HG02571 (cell line): ENCODE data around the gene RTKN.
"Not testable (repeated sequence)": the region's sequence is repeated elsewhere in the genome, so short reads cannot be mapped to it uniquely, and the experiment has no call there.

Experiments
- ATAC-seq: cut with Tn5 transposase; IDR thresholded peaks from one replicate; pipeline ENCODE4 v1.9.1; 2021; ENCODE audit warnings: mild to moderate bottlenecking, moderate library complexity; ENCODE audit not compliant: unreplicated experiment

RTKN gene

DNA sequence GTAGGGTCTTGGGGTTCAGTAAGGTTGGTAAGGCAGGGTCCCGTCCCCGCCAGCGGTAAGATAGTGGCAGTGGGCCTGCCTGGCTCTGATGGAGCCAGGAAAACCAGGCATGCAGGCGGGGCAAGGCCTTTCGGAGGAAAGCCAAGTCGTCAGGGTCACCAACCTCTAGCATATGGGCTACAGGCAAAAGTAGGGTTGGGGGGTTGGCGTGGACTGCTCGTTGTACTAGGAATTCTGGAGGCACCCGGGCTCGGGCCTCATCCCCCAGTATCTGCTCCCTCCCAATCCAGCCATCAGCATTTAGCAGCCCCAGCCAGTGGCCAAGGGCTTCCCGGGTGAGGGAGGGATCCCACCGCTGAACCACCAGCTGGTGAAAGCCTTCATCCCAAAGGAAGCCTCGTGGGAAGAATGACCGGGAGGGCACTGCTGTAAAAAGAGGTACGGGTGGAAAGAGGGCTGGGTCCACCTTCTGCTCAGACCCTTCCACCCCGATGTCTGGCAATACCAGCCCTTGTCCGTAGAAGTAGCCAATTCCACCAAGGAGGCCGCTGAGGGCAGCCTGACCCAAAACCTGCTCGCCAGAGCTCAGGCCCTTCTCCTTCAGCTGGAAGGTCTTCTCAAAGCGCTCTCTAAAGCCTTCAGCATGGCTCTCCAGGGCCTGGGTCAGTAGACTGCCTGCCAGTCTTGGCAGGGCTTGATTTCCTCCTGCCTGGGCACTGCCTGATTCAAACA is 20.5 kb upstream of the RTKN start:
- ATAC-seq = no peak

DNA sequence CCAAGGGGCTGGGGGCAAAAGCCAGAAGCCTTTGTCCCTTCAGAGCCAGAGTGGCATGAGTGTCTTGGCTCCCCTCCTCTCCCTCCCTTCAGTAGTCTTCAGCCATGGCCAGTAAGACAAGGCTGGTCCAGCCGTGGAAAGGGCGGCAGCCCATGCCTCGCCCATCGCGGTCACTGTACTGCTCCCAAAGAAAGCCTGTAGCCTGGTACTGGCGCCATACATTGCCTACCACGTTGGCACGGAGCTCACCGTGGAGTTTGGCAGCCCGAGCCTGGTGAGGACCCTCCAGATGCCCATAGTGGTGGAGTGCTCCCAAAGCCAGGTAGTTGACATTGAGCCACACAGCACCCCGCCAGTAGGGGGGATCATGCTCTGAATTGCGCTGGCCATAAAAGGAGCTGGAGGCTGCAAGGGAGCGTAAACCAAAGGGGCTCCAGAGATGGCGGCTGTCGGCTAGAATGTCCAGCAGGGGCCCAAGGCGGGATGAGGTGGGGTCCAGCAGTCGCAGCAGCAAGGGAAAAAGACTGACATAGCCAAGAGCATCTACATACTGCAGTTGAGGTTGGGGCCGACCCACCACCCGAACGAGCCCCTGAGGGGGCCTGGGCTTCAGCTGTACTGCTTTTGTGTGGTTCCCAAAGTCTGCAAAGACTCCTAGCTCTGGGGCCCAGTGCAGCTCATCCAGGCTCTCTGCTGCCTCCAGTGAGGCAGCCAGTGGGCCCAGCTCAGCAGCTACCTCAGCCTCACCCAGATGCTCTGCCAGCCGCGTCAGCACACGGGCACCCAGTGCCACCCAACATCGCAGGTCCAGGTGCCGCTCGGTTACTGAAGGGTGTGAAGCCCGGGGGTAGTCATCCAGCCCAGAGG is 19.7 kb upstream of the RTKN start:
- no peak for ATAC-seq

- ATAC-seq = not testable (repeated sequence)
Observed at GRCh38 chr2:74460187-74460586, 18.4 kb upstream of the RTKN start.

- ATAC-seq = not testable (repeated sequence)
Observed at GRCh38 chr2:74459503-74460118, 17.9 kb upstream of the RTKN start.

DNA sequence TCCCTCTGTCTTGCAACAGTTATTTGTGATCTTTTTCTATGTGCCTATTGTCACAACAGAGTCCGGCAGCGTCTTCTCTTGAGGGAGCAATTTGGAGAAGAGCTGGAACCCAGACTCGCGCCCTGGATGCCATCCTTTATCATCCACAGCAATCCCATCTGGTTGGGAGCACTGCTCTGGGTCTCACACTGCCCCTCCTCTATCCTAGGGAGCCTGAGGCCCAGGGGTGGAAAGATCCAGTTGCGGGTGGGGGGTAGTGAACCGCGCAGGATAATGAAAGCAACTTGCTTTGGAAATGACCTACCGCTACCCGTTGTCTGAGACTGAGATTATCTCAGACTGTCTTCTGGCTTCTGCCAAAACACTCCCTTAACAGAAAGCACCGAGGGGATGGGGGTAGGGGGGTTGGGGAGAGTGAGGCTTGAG is 17.2 kb upstream of the RTKN start:
- ATAC-seq = no peak

GRCh38 chr2:74458132-74458937 is 16.6 kb upstream of the RTKN start, which contains the start of gene WBP1:
Gene WBP1, plus strand, starts transcription at chr2:74458438. Its CDS starts 165 bp downstream, at chr2:74458603.
- peak; percentile 77 for ATAC-seq

- ATAC-seq = peak; percentile 30
Observed at GRCh38 chr2:74457549-74458131, 15.9 kb upstream of the RTKN start.

- ATAC-seq = no peak
Observed at GRCh38 chr2:74457129-74457548, 15.4 kb upstream of the RTKN start.

DNA sequence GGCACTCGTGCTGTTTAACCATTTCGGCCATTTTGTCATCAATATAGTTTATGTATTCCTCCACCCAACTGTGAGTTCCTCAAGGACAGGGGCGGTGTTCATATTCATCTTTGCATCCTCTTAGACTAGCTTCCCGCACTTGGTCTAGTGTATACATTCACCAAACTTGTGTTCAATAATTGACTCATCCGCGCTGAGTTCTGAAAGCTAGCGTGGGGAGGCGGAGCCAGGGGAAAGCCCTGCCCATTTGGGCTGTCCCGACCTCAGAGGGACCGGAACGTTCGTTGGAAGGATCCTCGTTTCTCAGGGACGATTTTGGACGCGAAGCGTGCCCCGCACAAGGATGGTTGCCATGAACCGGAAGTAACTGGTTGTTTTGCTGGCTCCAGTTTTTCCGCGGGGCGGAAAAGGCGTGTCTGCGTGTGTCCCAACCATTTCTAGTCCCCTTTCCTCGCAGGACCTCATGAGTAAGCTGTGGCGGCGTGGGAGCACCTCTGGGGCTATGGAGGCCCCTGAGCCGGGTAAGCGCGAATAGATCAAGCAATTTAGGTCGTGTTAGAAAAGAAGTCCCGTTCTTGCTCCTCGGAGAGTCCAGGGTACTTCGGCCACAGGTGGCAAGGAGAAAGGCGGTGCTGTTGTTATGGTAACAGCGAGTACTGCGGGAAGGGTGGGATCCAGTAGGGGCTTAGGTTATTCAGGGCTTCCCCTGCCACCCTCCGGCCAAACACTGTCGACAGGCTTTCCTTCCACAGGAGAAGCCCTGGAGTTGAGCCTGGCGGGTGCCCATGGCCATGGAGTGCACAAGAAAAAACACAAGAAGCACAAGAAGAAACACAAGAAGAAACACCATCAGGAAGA is 13.1 kb upstream of the RTKN start, which contains the start of gene INO80B:
Gene INO80B, plus strand, starts transcription at position 434 of the 858 bp plus-strand sequence. Its CDS starts 30 bp downstream, at position 464.
- peak; percentile 32 for ATAC-seq

GRCh38 chr2:74450570-74451190 is 8.9 kb upstream of the RTKN start:
- ATAC-seq = no peak

DNA sequence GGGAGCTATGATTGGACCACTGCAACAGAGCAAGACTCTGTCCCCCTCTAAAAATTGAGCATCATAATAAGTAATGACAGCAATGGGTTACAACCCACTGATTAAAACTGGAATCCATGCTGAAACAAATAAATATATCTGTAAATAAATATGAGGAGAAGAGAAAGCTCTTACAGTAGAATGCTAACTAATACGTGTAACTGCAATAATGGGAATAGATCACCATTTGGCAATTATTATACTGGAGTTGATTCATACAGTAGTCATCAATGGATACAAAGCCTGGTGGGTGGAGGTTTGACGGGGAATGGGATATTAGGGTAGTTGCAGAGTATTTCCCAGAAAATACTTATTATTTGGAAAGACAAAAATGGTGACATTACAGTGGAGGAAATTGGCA is 7.0 kb upstream of the RTKN start:
- no peak for ATAC-seq

DNA sequence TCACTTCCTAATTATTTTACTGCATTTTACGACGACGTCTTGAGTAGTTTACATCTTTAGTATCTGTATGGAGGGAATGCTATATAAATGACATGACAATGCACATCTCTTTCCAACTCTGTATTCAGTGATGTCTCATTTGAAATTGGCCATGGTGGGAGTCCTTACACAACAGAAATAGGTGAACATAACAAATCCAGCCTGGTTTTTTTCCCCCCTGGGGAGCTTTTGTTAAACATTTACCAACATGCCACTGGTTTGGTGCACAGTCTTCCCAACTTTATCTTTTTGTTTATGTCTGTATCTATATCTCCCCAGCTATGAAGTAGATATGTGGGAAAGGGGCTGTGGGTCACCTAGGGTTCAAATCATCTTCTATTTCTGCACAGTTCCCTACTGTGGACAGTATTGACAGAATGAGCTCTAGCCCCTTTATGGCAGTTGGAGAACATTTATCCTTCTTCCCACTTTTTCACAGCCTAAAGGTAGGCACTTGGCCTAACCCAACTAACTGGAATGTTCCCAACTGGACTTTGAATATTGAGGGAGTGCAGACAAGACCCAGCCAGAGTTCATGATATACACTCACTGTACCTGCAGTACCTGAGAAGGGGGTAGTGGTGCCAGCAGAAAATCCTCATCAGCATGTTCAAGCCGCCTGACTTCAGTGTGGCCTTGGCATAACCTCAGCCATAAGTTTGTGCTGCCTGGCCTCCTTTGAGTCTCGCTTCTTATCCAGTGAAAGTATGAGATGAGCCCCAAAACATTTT is 5.7 kb upstream of the RTKN start:
- ATAC-seq = no peak

DNA sequence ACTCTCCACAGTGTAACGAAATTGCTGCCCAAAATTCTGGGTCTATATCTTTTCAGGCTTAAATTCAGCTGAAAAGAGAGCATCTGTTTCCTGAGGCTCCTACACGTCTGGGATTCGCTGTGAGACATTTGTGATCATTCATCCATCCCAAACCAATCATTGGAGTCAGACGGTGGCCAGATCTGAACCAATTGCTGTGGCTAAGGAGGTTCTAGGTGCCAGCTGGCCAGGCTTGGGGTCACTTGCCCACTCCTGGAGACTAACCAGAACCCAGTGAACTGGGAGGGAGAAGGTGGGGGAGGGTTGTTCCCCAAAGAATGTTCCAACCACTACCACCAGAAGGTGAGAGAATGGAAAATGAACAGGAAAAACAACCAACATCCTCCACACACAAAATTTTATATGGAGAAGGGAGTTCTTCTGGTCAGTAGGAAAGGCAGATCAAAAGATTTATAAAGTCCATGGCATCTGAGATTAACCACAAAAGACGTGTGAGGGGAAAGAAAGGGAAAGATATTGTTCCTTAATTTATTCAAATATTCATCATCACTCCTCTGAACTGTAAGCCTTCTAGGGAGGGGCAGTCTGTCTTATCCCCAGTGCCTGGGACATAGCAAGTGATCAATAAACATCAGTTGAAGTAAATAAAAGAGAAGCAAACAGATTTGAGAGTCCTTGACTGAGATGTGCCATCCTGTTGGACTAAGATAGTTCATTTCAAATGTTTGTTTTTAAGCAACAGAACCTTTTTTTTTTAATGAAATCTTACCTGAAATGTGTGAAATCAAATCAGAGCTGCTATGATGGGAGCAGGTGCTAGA is 3.0 kb upstream of the RTKN start:
- ATAC-seq = no peak

- ATAC-seq = not testable (repeated sequence)
Observed at GRCh38 chr2:74442483-74443297, 953 bp upstream of the RTKN start.

DNA sequence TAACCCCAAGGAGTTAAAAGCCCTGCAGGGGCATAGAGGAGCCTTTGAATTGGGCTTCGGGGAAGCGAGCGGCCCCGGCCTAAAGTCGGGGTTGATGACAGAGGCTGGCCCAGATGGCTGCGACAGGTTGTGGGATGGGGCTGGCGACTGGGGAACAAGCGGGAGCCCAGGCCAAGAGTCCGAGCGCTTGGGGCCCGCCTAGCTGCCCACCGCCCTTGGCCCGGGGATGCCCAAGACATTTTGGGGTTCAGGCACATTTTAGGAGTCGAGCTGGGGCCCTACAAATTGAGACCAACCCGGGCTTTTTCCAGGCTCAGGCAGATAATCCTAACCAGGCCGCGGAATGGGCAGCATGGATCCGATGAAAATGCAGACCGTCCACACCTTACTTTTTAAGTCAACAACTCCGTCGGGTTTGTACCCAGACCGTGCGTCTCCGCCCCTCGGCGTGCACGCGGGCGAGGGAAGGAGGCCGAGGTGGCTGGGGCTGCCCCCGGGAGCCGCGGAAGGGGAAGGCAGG is 507 bp downstream of the RTKN start:
- ATAC-seq = no peak
